ENCODE measurements around the gene AMN1. TPM values are rescaled to one million over a fixed set of nuclear protein-coding genes. Genes with fewer than 3 reads are reported as not detected.
A peak's percentile ranks its signal among the peaks of the same experiment; 100 is the strongest.

The AMN1 gene
- 5.5 and 9.6 TPM in 2 replicates for total RNA-seq (ENCODE audit: low replicate concordance)
- long read RNA-seq, transcript AMN1-201 (7 exons, 2,110 nt), result major isoform, 16 of 35 reads
- long read RNA-seq, transcript AMN1-211 (6 exons, 880 nt), result minor isoform, 8 of 35 reads
- long read RNA-seq, partial matches to known transcripts, result 1 of 35 reads
- long read RNA-seq, other reads (novel, unspliced or antisense), result 3 of 35 reads

DNA sequence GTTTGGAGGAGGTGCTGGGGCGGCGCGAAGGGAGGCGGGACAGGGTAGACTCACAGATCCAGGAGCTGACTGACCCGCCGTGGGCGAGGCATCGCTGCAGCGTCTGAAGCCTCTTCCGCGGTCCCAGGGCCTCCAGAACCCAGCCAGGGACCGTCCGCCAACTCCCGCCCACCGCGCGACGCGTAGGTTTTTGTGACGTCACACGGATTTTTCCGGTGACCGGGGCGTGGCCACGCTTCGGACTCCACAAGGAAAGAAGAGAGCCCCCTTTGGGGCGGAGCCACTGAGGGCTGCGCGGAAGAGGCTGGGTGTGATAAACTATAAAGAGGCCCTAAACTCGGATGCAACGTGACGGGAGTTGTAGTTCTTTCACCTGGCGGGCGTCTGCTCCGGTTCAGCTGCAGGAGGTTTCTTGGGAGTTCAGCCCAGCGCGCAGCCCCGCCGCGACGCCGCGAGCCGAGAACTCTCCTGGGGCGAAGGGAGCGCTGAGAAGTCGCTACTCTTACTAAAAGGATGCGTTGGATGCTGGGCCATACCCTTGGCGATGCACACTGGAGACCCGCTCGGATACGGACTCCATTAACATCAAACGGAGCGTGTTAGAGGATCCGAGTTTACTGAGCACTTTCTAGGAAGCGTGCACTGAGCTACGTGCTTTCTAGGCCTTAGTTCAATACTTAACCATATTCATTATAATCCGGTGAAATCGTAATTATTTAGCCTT lies at the start of gene AMN1:
AMN1 (minus strand) TSS at position 105 of the 724 bp plus-strand sequence; CDS start at position 92, 13 bp downstream.
- peaks cover 20% of the 10 kb centered on the region for H3K9me3 Mint-ChIP-seq
- peaks cover 9% of the 10 kb centered on the region for H3K4me1 Mint-ChIP-seq (ENCODE audit: unreplicated experiment)
- peak; percentile 39 for TF ChIP-seq CTCF (conservative IDR thresholded peaks at IDR 0.05)
- H3K4me3 Mint-ChIP-seq, result peak within 1 kb of the TSS; percentile 99
- peak; percentile 100 for DNase-seq (ENCODE audit: extremely low spot score, unreplicated experiment)
- peaks cover 34% of the 10 kb centered on the region for H3K36me3 Mint-ChIP-seq
- no peaks in the 10 kb centered on the region for H3K27me3 Mint-ChIP-seq
- peak within 1 kb of the TSS; percentile 99 for H3K27ac Mint-ChIP-seq

- peak overlapping the region; percentile 64 for H3K4me3 Mint-ChIP-seq
- DNase-seq (ENCODE audit: extremely low spot score, unreplicated experiment), result no peak
- H3K36me3 Mint-ChIP-seq, result peaks cover 7% of the 10 kb centered on the region
- peak overlapping the region; percentile 90 for H3K27ac Mint-ChIP-seq
- no peak for TF ChIP-seq CTCF (conservative IDR thresholded peaks at IDR 0.05)
- peaks cover 8% of the 10 kb centered on the region for H3K9me3 Mint-ChIP-seq
- peaks cover 20% of the 10 kb centered on the region for H3K4me1 Mint-ChIP-seq (ENCODE audit: unreplicated experiment)
- no peaks in the 10 kb centered on the region for H3K27me3 Mint-ChIP-seq
These were observed 45.0 kb upstream of the AMN1 start for GRCh38 chr12:31773867-31774266.

GRCh38 chr12:31773223-31773750 lies 44.5 kb upstream of the AMN1 start:
- Mint-ChIP-seq H3K36me3 (peaks cover 7% of the 10 kb centered on the region), H3K27ac (peak overlapping the region; percentile 90), H3K27me3 (no peaks in the 10 kb centered on the region), H3K4me3 (peak overlapping the region; percentile 64), H3K9me3 (peaks cover 8% of the 10 kb centered on the region), H3K4me1 (ENCODE audit: unreplicated experiment) (peaks cover 20% of the 10 kb centered on the region)
- no peak for DNase-seq (ENCODE audit: extremely low spot score, unreplicated experiment)
- TF ChIP-seq CTCF (conservative IDR thresholded peaks at IDR 0.05), result no peak

GRCh38 chr12:31772685-31773222 lies 43.9 kb upstream of the AMN1 start:
- no peak for DNase-seq (ENCODE audit: extremely low spot score, unreplicated experiment)
- peak overlapping the region; percentile 90 for H3K27ac Mint-ChIP-seq
- H3K9me3 Mint-ChIP-seq, result peaks cover 8% of the 10 kb centered on the region
- peaks cover 7% of the 10 kb centered on the region for H3K36me3 Mint-ChIP-seq
- peaks cover 20% of the 10 kb centered on the region for H3K4me1 Mint-ChIP-seq (ENCODE audit: unreplicated experiment)
- H3K4me3 Mint-ChIP-seq, result peak overlapping the region; percentile 64
- H3K27me3 Mint-ChIP-seq, result no peaks in the 10 kb centered on the region
- TF ChIP-seq CTCF (conservative IDR thresholded peaks at IDR 0.05), result no peak

DNA sequence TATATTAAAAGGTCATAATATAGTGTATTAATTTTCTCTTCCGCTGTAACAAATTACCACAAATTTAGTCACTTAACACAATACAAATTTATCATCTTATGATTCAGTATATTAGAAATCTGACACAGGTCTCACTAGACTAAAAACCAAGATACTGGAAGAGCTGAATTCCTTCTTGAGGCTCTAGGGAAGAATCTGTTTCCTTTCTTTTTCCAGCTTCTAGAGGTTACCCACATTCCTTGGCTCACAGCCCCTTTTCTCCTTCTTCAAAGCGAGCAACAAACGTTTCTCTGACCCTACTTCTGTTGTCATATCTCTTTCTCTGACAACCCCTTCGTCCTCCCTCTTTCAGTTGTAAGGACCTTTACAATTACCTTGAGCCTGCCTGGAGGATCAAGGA lies 43.4 kb upstream of the AMN1 start:
- no peak for TF ChIP-seq CTCF (conservative IDR thresholded peaks at IDR 0.05)
- no peak for DNase-seq (ENCODE audit: extremely low spot score, unreplicated experiment)
- H3K36me3 Mint-ChIP-seq, result peaks cover 7% of the 10 kb centered on the region
- peaks cover 8% of the 10 kb centered on the region for H3K9me3 Mint-ChIP-seq
- peaks cover 20% of the 10 kb centered on the region for H3K4me1 Mint-ChIP-seq (ENCODE audit: unreplicated experiment)
- H3K27ac Mint-ChIP-seq, result peak overlapping the region; percentile 90
- no peak overlapping the region for H3K4me3 Mint-ChIP-seq
- H3K27me3 Mint-ChIP-seq, result no peaks in the 10 kb centered on the region
